HEK293 (cell line): ENCODE data around the gene UNC119.
A peak's percentile ranks its signal among the peaks of the same experiment; 100 is the strongest.
"Not testable (repeated sequence)": the region's sequence is repeated elsewhere in the genome, so short reads cannot be mapped to it uniquely, and the experiment has no call there.

Source experiments
- CTCF ChIA-PET: fragments of 350-600 bp; formaldehyde crosslinking; extraction: SDS; loops from one replicate; lab custom pipeline; 2021; ENCODE audit warnings: antibody characterized with exemption; lab: Yijun Ruan, JAX
- POLR2A ChIA-PET: fragments of 300-600 bp; formaldehyde crosslinking; extraction: SDS; loops from one replicate; lab custom pipeline; 2020; ENCODE audit warnings: antibody characterized with exemption, inconsistent platforms; lab: Yijun Ruan, JAX
- H3K27ac ChIP-seq: fragments of 200-500 bp; sonication (Bioruptor generic); 2 replicates; pipeline ENCODE4 v1.5.1; 2014; ENCODE audit warnings: low read depth, low read length, control low read depth, inconsistent platforms; ENCODE audit errors: extremely low read depth
- H3K36me3 ChIP-seq, 2 experiments: fragments of 200-500 bp in 1 of 2; sonication (Bioruptor generic) in 1 of 2; 1 replicate in 1 of 2; 2 replicates in 1 of 2; pipeline ENCODE4 v1.5.1; 2014 to 2017; ENCODE audit warnings: inconsistent platforms in 2 of 2, low read length in 2 of 2; ENCODE audit not compliant: control insufficient read depth in 2 of 2, insufficient read depth in 1 of 2
- H3K4me1 ChIP-seq: fragments of 200-500 bp; sonication (Bioruptor generic); 2 replicates; pipeline ENCODE4 v1.5.1; 2014; ENCODE audit warnings: mild to moderate bottlenecking, low read length, inconsistent platforms; ENCODE audit not compliant: control insufficient read depth, insufficient read depth
- H3K4me3 ChIP-seq: 2 replicates; pipeline ENCODE4 v1.5.1; 2011; ENCODE audit warnings: low read depth, mild to moderate bottlenecking, control low read depth, low read length, moderate library complexity
- H3K9me3 ChIP-seq: fragments of 200-500 bp; sonication (Bioruptor generic); 2 replicates; pipeline ENCODE4 v1.5.1; 2014; ENCODE audit warnings: low read depth, low read length, inconsistent platforms; ENCODE audit not compliant: control insufficient read depth, insufficient read depth
- GFI1B ChIP-seq: fragments of 450-650 bp; formaldehyde crosslinking; IDR thresholded peaks from 2 replicates; pipeline ENCODE4 v1.5.1; 2016; ENCODE audit warnings: missing biosample characterization, missing genetic modification characterization
- GLIS1 ChIP-seq: fragments of 450-650 bp; formaldehyde crosslinking; IDR thresholded peaks from 2 replicates; pipeline ENCODE4 v1.5.1; 2016; ENCODE audit warnings: missing biosample characterization, missing genetic modification characterization
- SALL2 ChIP-seq: fragments of 450-650 bp; formaldehyde crosslinking; IDR thresholded peaks from 2 replicates; pipeline ENCODE4 v1.5.0; 2017; ENCODE audit warnings: missing biosample characterization, mild to moderate bottlenecking, missing genetic modification characterization, borderline replicate concordance
- ZFP41 ChIP-seq: fragments of 450-650 bp; formaldehyde crosslinking; IDR thresholded peaks from 2 replicates; pipeline ENCODE4 v1.5.1; 2016; ENCODE audit warnings: missing biosample characterization, missing genetic modification characterization, borderline replicate concordance
- ZIC2 ChIP-seq: fragments of 450-650 bp; formaldehyde crosslinking; IDR thresholded peaks from 2 replicates; pipeline ENCODE4 v1.5.1; 2016; ENCODE audit warnings: missing biosample characterization, missing genetic modification characterization
- ZNF10 ChIP-seq: fragments of 450-650 bp; formaldehyde crosslinking; IDR thresholded peaks from 2 replicates; pipeline ENCODE4 v1.5.1; 2017; ENCODE audit warnings: missing biosample characterization, missing genetic modification characterization
- ZNF175 ChIP-seq: fragments of 450-650 bp; formaldehyde crosslinking; IDR thresholded peaks from 2 replicates; pipeline ENCODE4 v1.5.1; 2016; ENCODE audit warnings: missing biosample characterization, missing genetic modification characterization
- ZNF324 ChIP-seq: fragments of 450-650 bp; formaldehyde crosslinking; IDR thresholded peaks from 2 replicates; pipeline ENCODE4 v1.5.1; 2016; ENCODE audit warnings: missing biosample characterization, missing genetic modification characterization
- ZNF48 ChIP-seq: fragments of 450-650 bp; formaldehyde crosslinking; IDR thresholded peaks from 2 replicates; pipeline ENCODE4 v1.5.1; 2016; ENCODE audit warnings: missing biosample characterization, missing genetic modification characterization
- TF ChIP-seq, protein P1 (sequence below): fragments of 450-650 bp; formaldehyde crosslinking; IDR thresholded peaks from 2 replicates; pipeline ENCODE4 v1.5.1; 2016; ENCODE audit warnings: missing biosample characterization, missing genetic modification characterization
- TF ChIP-seq, protein P2 (sequence below): fragments of 450-650 bp; formaldehyde crosslinking; IDR thresholded peaks from 2 replicates; pipeline ENCODE4 v1.5.1; 2016; ENCODE audit warnings: missing biosample characterization, missing genetic modification characterization

Gene UNC119

DNA sequence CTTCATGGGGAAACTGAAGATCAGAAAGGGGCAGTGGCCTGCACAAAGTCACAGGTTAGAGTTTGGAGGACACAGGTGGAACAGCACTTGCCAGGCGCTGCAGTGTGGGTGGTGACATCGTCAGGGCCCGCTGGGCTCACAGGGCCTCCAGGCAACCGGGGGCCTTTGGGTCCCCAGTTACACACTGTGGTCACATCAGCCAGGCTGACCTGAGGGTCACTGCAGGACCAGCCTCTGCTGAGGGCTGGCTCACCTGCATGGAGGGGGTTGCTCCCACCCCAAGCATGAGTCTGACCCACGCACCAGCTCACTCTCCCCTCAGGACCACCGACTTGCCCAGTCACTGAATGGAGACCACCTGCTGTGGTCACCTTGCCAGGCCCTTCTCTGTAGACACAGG lies 29.2 kb downstream of the UNC119 start:
- Histone ChIP-seq H3K27ac (no peak overlapping the region), H3K36me3 (no peaks in the 10 kb centered on the region), H3K4me1 (peaks cover 5% of the 10 kb centered on the region; the same call in 1 of the 2 replicates), H3K9me3 (no peaks in the 10 kb centered on the region), H3K4me3 (no peak overlapping the region)
- TF ChIP-seq ZIC2 (tag by site-specific recombination) (no peak; the same call in 1 of the 2 replicates), ZNF10 (peak; percentile 88)
- ChIA-PET CTCF (interaction anchor here (0.6 kb wide), 1 partner anchor 29 kb away, joined by 3 read pairs; no protein-coding TSS in a partner anchor), POLR2A (interaction anchor here (0.7 kb wide), 1 partner anchor 12 kb away, joined by 3 read pairs; no protein-coding TSS in a partner anchor)

DNA sequence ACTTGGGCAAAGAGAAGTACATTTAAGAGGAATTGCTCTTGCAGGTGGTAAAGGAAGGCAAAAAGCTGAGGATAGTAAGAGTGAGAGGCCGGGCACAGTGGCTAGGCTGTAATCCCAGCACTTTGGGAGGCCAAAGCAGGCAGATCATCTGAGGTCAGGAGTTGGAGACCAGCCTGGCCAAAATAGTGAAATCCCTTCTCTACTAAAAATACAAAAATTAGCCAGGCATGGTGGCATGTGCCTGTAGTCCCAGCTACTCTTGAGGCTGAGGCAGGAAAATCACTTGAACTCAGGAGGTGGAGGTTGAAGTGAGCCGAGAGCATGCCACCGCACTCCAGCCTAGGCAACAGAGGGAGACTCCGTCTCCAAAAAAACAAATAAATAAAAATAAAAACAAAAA lies 30.1 kb downstream of the UNC119 start:
- CTCF ChIA-PET = interaction anchor here (0.7 to 0.9 kb wide), 3 partner anchors 19 to 628 kb away, joined by 3 to 5 read pairs (median 3); no protein-coding TSS in a partner anchor
- H3K4me1 ChIP-seq, POLR2A ChIA-PET, H3K4me3 ChIP-seq, H3K36me3 ChIP-seq, H3K27ac ChIP-seq, H3K9me3 ChIP-seq: not testable (repeated sequence)

DNA sequence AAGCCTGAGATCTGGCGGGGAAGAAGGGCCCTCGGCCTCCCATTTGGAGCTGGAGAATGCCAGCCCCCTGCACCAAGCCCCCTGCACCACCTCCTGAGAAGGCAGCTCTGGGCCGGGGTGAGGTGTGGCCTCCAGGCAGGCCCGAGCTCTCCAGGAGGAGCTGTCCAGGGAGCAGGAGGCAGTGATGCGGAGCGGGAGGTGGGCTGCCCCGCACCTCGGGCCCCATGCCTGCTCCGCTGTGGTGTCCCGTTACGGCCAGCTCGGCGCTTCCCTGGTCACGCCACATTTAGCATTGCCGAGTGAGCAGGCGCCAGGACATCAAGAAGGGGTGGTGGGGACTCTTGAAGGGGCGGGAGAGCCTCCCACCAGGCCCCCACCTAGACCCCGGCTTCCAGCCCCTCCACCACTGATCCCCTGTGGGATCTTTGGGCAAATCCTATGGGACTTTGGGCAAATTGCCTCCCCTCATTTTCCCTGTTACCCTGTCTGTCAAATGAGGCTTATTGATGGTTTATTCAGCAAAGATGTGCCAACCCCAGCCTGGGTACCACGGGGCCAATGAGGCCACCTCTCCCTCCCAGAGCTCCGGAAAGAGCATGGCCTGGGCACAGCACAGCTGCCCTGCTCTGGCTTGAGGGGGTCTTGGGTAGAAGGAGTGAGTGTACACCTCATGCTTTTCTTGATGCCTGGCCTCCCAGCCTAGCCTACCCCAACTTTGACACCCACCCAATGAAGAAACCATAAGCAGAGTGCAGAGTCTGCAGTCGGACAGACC lies 30.9 kb downstream of the UNC119 start:
- ChIA-PET POLR2A (no interaction called here), CTCF (interaction anchor here (0.9 to 1.3 kb wide), 5 partner anchors 10 to 29 kb away, joined by 3 to 6 read pairs (median 4); no protein-coding TSS in a partner anchor)
- H3K4me1 ChIP-seq = peaks cover 5% of the 10 kb centered on the region; the same call in 1 of the 2 replicates
- H3K9me3 ChIP-seq = no peaks in the 10 kb centered on the region
- H3K36me3 ChIP-seq = no peaks in the 10 kb centered on the region
- no peak overlapping the region for H3K27ac ChIP-seq
- no peak overlapping the region for H3K4me3 ChIP-seq
- TF ChIP-seq ZIC2 (tag by site-specific recombination) (peak; percentile 57), GLIS1 (peak; percentile 39), ZNF48 (no peak)
- TF ChIP-seq, protein P1, sequence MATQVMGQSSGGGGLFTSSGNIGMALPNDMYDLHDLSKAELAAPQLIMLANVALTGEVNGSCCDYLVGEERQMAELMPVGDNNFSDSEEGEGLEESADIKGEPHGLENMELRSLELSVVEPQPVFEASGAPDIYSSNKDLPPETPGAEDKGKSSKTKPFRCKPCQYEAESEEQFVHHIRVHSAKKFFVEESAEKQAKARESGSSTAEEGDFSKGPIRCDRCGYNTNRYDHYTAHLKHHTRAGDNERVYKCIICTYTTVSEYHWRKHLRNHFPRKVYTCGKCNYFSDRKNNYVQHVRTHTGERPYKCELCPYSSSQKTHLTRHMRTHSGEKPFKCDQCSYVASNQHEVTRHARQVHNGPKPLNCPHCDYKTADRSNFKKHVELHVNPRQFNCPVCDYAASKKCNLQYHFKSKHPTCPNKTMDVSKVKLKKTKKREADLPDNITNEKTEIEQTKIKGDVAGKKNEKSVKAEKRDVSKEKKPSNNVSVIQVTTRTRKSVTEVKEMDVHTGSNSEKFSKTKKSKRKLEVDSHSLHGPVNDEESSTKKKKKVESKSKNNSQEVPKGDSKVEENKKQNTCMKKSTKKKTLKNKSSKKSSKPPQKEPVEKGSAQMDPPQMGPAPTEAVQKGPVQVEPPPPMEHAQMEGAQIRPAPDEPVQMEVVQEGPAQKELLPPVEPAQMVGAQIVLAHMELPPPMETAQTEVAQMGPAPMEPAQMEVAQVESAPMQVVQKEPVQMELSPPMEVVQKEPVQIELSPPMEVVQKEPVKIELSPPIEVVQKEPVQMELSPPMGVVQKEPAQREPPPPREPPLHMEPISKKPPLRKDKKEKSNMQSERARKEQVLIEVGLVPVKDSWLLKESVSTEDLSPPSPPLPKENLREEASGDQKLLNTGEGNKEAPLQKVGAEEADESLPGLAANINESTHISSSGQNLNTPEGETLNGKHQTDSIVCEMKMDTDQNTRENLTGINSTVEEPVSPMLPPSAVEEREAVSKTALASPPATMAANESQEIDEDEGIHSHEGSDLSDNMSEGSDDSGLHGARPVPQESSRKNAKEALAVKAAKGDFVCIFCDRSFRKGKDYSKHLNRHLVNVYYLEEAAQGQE (tag by site-specific recombination) = peak; percentile 69

DNA sequence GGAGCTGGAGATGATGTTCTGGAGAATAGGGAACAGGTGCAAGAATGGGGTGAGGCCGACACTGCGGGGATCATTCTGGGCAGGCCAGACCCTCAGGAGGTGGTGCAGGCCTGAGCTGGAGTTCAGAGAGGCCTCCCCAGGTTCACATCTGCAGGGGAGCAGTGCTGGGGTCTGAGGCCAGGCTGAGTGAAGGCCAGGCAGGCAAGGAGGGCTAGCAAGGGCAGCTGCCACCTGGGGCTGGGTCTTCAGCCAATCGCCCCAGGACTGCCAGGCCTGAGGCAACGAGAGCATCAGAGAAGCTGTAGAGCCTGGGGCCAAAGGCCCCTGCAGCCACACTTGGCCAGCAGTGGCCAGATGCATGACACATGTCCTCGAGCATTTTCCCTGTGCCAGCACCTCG lies 31.7 kb downstream of the UNC119 start:
- peak; percentile 66 for TF ChIP-seq GLIS1
- TF ChIP-seq ZNF175 (tag by site-specific recombination) = no peak
- no peak for TF ChIP-seq SALL2 (tag by site-specific recombination)
- ChIA-PET CTCF (interaction anchor here (0.6 to 1.3 kb wide), 6 partner anchors 9 to 124 kb away, joined by 3 to 6 read pairs (median 4); partner anchors contain the start of gene BLTP2), POLR2A (interaction anchor here (0.7 kb wide), 1 partner anchor 104 kb away, joined by 3 read pairs; no protein-coding TSS in a partner anchor)
- no peaks in the 10 kb centered on the region for H3K9me3 ChIP-seq
- no peak overlapping the region for H3K27ac ChIP-seq
- no peaks in the 10 kb centered on the region for H3K36me3 ChIP-seq
- peaks cover 5% of the 10 kb centered on the region; the same call in 1 of the 2 replicates for H3K4me1 ChIP-seq
- H3K4me3 ChIP-seq = no peak overlapping the region

DNA sequence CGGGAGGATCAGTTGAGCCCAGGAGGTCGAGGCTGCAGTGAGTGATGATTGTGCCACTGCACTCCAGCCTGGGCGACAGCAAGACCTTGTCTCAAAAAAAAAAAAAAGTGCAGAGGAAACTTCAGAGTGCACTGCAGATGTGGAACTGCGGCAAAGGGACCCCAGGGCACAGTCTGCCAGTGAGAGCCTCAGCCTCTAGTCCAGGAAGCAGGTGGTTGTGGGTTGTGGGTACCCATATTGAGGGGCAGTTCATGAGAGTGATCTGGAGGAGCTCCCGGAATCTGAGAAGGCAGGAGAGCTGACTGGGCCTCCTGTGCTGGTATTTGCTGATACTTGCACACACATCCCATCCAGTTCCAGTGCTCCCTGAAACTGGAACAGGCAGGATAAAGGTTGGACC lies 33.2 kb downstream of the UNC119 start:
- ChIA-PET POLR2A (no interaction called here), CTCF (interaction anchor here (0.6 to 1.3 kb wide), 3 partner anchors 18 to 107 kb away, joined by 3 to 8 read pairs (median 3); no protein-coding TSS in a partner anchor)
- TF ChIP-seq GFI1B (no peak), ZFP41 (tag by site-specific recombination) (no peak), ZNF324 (tag by site-specific recombination) (no peak)
- TF ChIP-seq, protein P2, sequence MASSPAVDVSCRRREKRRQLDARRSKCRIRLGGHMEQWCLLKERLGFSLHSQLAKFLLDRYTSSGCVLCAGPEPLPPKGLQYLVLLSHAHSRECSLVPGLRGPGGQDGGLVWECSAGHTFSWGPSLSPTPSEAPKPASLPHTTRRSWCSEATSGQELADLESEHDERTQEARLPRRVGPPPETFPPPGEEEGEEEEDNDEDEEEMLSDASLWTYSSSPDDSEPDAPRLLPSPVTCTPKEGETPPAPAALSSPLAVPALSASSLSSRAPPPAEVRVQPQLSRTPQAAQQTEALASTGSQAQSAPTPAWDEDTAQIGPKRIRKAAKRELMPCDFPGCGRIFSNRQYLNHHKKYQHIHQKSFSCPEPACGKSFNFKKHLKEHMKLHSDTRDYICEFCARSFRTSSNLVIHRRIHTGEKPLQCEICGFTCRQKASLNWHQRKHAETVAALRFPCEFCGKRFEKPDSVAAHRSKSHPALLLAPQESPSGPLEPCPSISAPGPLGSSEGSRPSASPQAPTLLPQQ = no peak
- H3K4me1 ChIP-seq = peaks cover 4% of the 10 kb centered on the region; the same call in 1 of the 2 replicates
- no peak overlapping the region for H3K27ac ChIP-seq
- no peaks in the 10 kb centered on the region for H3K9me3 ChIP-seq
- H3K36me3 ChIP-seq = no peaks in the 10 kb centered on the region
- H3K4me3 ChIP-seq = no peak overlapping the region
